ENCODE measurements around the gene TBC1D5. TPM values are rescaled to one million over a fixed set of nuclear protein-coding genes. Genes with fewer than 3 reads are reported as not detected.

The TBC1D5 gene
- total and polyA plus RNA-seq, 2 donors (not counting 1 experiment from before 2014, with no cell fraction given): 22.6 to 111 TPM

- Histone ChIP-seq H3K79me2 (ENCODE audit: control insufficient read depth, insufficient read depth, low read length) (no peaks in the 10 kb centered on the region), H3K4me2 (replicated peaks; ENCODE audit: low read depth, low read length, poor library complexity, severe bottlenecking) (no peak overlapping the region), H3K4me1 (ENCODE audit: control insufficient read depth in 2 of 2, insufficient read depth in 2 of 2, low read length in 2 of 2) (no peaks in the 10 kb centered on the region), H3K4me3 (ENCODE audit: control extremely low read depth in 1 of 5, extremely low read depth in 1 of 5, insufficient read depth in 1 of 5, low read depth in 2 of 5, low read length in 4 of 5) (no peak overlapping the region), H3K9me3 (ENCODE audit: control extremely low read depth in 1 of 3, control insufficient read depth in 2 of 3, insufficient read depth in 1 of 3, low read length in 2 of 3) (peaks cover 0 to 1% (median 0%) of the 10 kb centered on the region in 3 donors), H3K27ac (ENCODE audit: low read length in 2 of 2) (no peak overlapping the region), H4K20me1 (ENCODE audit: control insufficient read depth, insufficient read depth, low read length, poor library complexity, severe bottlenecking) (no peaks in the 10 kb centered on the region), H3K36me3 (replicated peaks in 1 of 2; ENCODE audit: control extremely low read depth in 1 of 2, control insufficient read depth in 1 of 2, extremely low read depth in 1 of 2, insufficient read depth in 2 of 2, low read length in 1 of 2) (peaks cover 2 to 13% of the 10 kb centered on the region in 2 experiments), H3K9ac (ENCODE audit: low read length) (no peak overlapping the region), H3K27me3 (replicated peaks in 1 of 4; ENCODE audit: control extremely low read depth in 1 of 4, control insufficient read depth in 3 of 4, insufficient read depth in 4 of 4, low read length in 3 of 4) (no peaks in the 10 kb centered on the region), H2AFZ (ENCODE audit: insufficient read depth, low read depth, low read length, poor library complexity, severe bottlenecking) (no peak overlapping the region)
- no peak for ATAC-seq (ENCODE audit: low read depth)
- intact Hi-C loops (cut with micrococcal nuclease): no loop called here
- POLR2A ChIA-PET: no interaction called here
- CTCF ChIA-PET: interaction anchor here (0.8 kb wide), 1 partner anchor 19 kb away, joined by 3 read pairs; no protein-coding TSS in a partner anchor
- Mint-ChIP-seq H3K4me1 (no peaks in the 10 kb centered on the region), H3K27me3 (no peaks in the 10 kb centered on the region), H3K9me3 (ENCODE audit: insufficient read depth) (peaks cover 2% of the 10 kb centered on the region), H3K27ac (no peak overlapping the region), H3K4me3 (no peak overlapping the region)
- no peak for DNase-seq
- TF ChIP-seq EZH2 (IDR thresholded peaks at IDR 0.05; ENCODE audit: borderline replicate concordance, insufficient read depth, low read depth, low read length, poor library complexity, severe bottlenecking): no peak
- TF ChIP-seq CTCF (IDR thresholded peaks at IDR 0.05): no peak
These were observed 524.8 kb downstream of the TBC1D5 start for GRCh38 chr3:17217588-17217987.

- ATAC-seq (ENCODE audit: low read depth): no peak
- Histone ChIP-seq H4K20me1 (ENCODE audit: control insufficient read depth, insufficient read depth, low read length, poor library complexity, severe bottlenecking) (no peaks in the 10 kb centered on the region), H3K79me2 (ENCODE audit: control insufficient read depth, insufficient read depth, low read length) (no peaks in the 10 kb centered on the region), H3K4me1 (ENCODE audit: control insufficient read depth in 2 of 2, insufficient read depth in 2 of 2, low read length in 2 of 2) (no peaks in the 10 kb centered on the region), H3K9ac (ENCODE audit: low read length) (no peak overlapping the region), H2AFZ (ENCODE audit: insufficient read depth, low read depth, low read length, poor library complexity, severe bottlenecking) (no peak overlapping the region), H3K27ac (ENCODE audit: low read length in 2 of 2) (no peak overlapping the region), H3K4me3 (ENCODE audit: control extremely low read depth in 1 of 5, extremely low read depth in 1 of 5, insufficient read depth in 1 of 5, low read depth in 2 of 5, low read length in 4 of 5) (no peak overlapping the region), H3K9me3 (ENCODE audit: control extremely low read depth in 1 of 3, control insufficient read depth in 2 of 3, insufficient read depth in 1 of 3, low read length in 2 of 3) (no peaks in the 10 kb centered on the region), H3K4me2 (replicated peaks; ENCODE audit: low read depth, low read length, poor library complexity, severe bottlenecking) (no peak overlapping the region), H3K27me3 (replicated peaks in 1 of 4; ENCODE audit: control extremely low read depth in 1 of 4, control insufficient read depth in 3 of 4, insufficient read depth in 4 of 4, low read length in 3 of 4) (no peaks in the 10 kb centered on the region), H3K36me3 (replicated peaks in 1 of 2; ENCODE audit: control extremely low read depth in 1 of 2, control insufficient read depth in 1 of 2, extremely low read depth in 1 of 2, insufficient read depth in 2 of 2, low read length in 1 of 2) (peaks cover 0 to 26% of the 10 kb centered on the region in 2 experiments)
- intact Hi-C loops (cut with micrococcal nuclease): no loop called here
- WGBS (ENCODE audit: insufficient coverage): no CpG with 5 or more reads among the region's 3 CpGs
- no peak overlapping the region for H3K4me3 Mint-ChIP-seq
- H3K27me3 Mint-ChIP-seq: no peaks in the 10 kb centered on the region
- ChIA-PET CTCF (no interaction called here), POLR2A (no interaction called here)
- H3K9me3 Mint-ChIP-seq (ENCODE audit: insufficient read depth): no peaks in the 10 kb centered on the region
- TF ChIP-seq CTCF (IDR thresholded peaks at IDR 0.05): no peak
- no peak for TF ChIP-seq EZH2 (IDR thresholded peaks at IDR 0.05; ENCODE audit: borderline replicate concordance, insufficient read depth, low read depth, low read length, poor library complexity, severe bottlenecking)
- no peak for DNase-seq
- no peaks in the 10 kb centered on the region for H3K4me1 Mint-ChIP-seq
- H3K27ac Mint-ChIP-seq: no peak overlapping the region
These were observed 529.3 kb downstream of the TBC1D5 start for GRCh38 chr3:17213102-17213501.

All from B cell (primary cell).